ENCODE data around the gene PNPLA1.

GRCh38 chr6:36285187-36285671 is 15.4 kb downstream of the PNPLA1 start:
- no peak for TF ChIP-seq ZZZ3 (IDR thresholded peaks at IDR 0.05; ENCODE audit: control insufficient read depth, insufficient read length, low read depth)
- no peak for TF ChIP-seq CTCF (IDR thresholded peaks at IDR 0.05 in 2 of 3, conservative IDR thresholded peaks at IDR 0.05 in 1 of 3; ENCODE audit: control insufficient read depth in 2 of 3, extremely low read depth in 1 of 3, insufficient read depth in 1 of 3, low read depth in 3 of 3, low read length in 3 of 3)
- TF ChIP-seq JUND (IDR thresholded peaks at IDR 0.05; ENCODE audit: low read depth, low read length): no peak
- TF ChIP-seq POLR2A (IDR thresholded peaks at IDR 0.05; ENCODE audit: low read depth, low read length): no peak
- TF ChIP-seq YY1 (IDR thresholded peaks at IDR 0.05; ENCODE audit: low read depth, low read length): no peak
- no peak for TF ChIP-seq EGR1 (IDR thresholded peaks at IDR 0.05; ENCODE audit: borderline replicate concordance in 1 of 2, low read depth in 2 of 2, low read length in 2 of 2)
- TF ChIP-seq ZBED1 (IDR thresholded peaks at IDR 0.05; ENCODE audit: borderline replicate concordance): no peak
- no peak for TF ChIP-seq ATF3 (IDR thresholded peaks at IDR 0.05; ENCODE audit: borderline replicate concordance, extremely low read depth, low read depth, low read length)
- TF ChIP-seq RAD51 (IDR thresholded peaks at IDR 0.05): no peak
- TF ChIP-seq EP300 (IDR thresholded peaks at IDR 0.05; ENCODE audit: borderline replicate concordance in 1 of 2, control insufficient read depth in 1 of 2, low read depth in 2 of 2, low read length in 2 of 2): no peak
- TF ChIP-seq CEBPZ (IDR thresholded peaks at IDR 0.05; ENCODE audit: low read depth, low read length): no peak
- TF ChIP-seq CREB1 (IDR thresholded peaks at IDR 0.05; ENCODE audit: low read depth): no peak
- TF ChIP-seq RAD21 (IDR thresholded peaks at IDR 0.05; ENCODE audit: insufficient read depth, low read depth, low read length): no peak
- no peak for TF ChIP-seq SIN3A (IDR thresholded peaks at IDR 0.05; ENCODE audit: low read depth, low read length)
